GM12878 (cell line): ENCODE data around the gene NEK11.

Experiments used
- ATF3 ChIP-seq: IDR thresholded peaks from 2 replicates; pipeline ENCODE4 v1.6.1; 2011; ENCODE audit warnings: low read depth, mild to moderate bottlenecking, low read length, moderate library complexity, borderline replicate concordance; ENCODE audit errors: extremely low read depth
- BCL11A ChIP-seq: IDR thresholded peaks from 2 replicates; pipeline ENCODE4 v1.6.1; 2011; ENCODE audit warnings: low read depth, low read length
- BRCA1 ChIP-seq: IDR thresholded peaks from 2 replicates; pipeline ENCODE4 v1.6.1; 2011; ENCODE audit warnings: low read depth, low read length, improper control_type of control experiment
- CEBPB ChIP-seq, 2 experiments: fragments of 150-350 bp in 1 of 2; IDR thresholded peaks; 2 replicates each; pipeline ENCODE4 v1.6.1; 2012 to 2014; ENCODE audit warnings: low read depth in 2 of 2, low read length in 2 of 2, borderline replicate concordance in 1 of 2, inconsistent platforms in 1 of 2
- DPF2 ChIP-seq: fragments of 450-650 bp; IDR thresholded peaks from 2 replicates; pipeline ENCODE4 v1.6.1; 2017; ENCODE audit warnings: mild to moderate bottlenecking
- EZH2 ChIP-seq: IDR thresholded peaks from 2 replicates; pipeline ENCODE4 v1.6.1; 2012; ENCODE audit warnings: low read depth, mild to moderate bottlenecking, control low read depth, inconsistent platforms, low read length, borderline replicate concordance; ENCODE audit not compliant: control insufficient read depth
- GABPA ChIP-seq: IDR thresholded peaks from 2 replicates; pipeline ENCODE4 v1.6.1; 2014; ENCODE audit warnings: antibody characterized with exemption, low read depth, mild to moderate bottlenecking, inconsistent platforms
- HDAC2 ChIP-seq: fragments of 200-600 bp; sonication (generic); IDR thresholded peaks from 2 replicates; pipeline ENCODE4 v1.6.1; 2017
- POLR2AphosphoS5 ChIP-seq: IDR thresholded peaks from 2 replicates; pipeline ENCODE4 v1.6.1; 2011; ENCODE audit warnings: mild to moderate bottlenecking, low read length, inconsistent platforms
- YBX1 ChIP-seq: fragments of 450-650 bp; IDR thresholded peaks from 2 replicates; pipeline ENCODE4 v1.6.1; 2016; ENCODE audit warnings: antibody characterized with exemption
- ZNF592 ChIP-seq: fragments of 450-650 bp; IDR thresholded peaks from 2 replicates; pipeline ENCODE4 v1.6.1; 2017; ENCODE audit warnings: mild to moderate bottlenecking, moderate library complexity
- TF ChIP-seq, protein P1 (sequence below), 3 experiments: IDR thresholded peaks in 2 of 3; conservative IDR thresholded peaks in 1 of 3; 2 replicates each; pipeline ENCODE4 v1.5.1; 2011; ENCODE audit warnings: low read depth in 3 of 3, low read length in 3 of 3, mild to moderate bottlenecking in 3 of 3, control low read depth in 2 of 3, moderate library complexity in 2 of 3, inconsistent platforms in 1 of 3, mixed read lengths in 1 of 3; ENCODE audit not compliant: control insufficient read depth in 2 of 3, insufficient read depth in 1 of 3; ENCODE audit errors: extremely low read depth in 1 of 3

DNA sequence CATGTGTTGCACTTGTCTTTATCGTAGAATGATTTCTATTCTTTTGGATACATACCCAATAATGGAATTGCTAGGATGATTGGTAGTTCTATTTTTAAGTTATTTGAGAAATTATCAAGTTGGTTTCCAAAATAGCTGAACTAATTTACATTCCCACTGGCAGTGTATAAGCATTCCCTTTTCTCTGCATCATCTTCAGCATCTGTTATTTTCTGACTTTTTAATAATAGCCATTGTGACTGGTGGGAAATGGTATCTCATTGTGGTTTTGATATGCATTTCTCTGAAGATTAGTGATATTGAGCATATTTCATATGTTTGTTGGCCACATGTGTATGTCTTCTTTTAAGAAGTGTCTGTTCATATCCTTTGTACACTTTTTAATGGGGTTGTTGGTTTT lies 273.2 kb downstream of the NEK11 start:
- no peak for TF ChIP-seq YBX1
- no peak for TF ChIP-seq POLR2AphosphoS5
- TF ChIP-seq EZH2, result no peak
- TF ChIP-seq GABPA, result no peak
- TF ChIP-seq, protein P1, sequence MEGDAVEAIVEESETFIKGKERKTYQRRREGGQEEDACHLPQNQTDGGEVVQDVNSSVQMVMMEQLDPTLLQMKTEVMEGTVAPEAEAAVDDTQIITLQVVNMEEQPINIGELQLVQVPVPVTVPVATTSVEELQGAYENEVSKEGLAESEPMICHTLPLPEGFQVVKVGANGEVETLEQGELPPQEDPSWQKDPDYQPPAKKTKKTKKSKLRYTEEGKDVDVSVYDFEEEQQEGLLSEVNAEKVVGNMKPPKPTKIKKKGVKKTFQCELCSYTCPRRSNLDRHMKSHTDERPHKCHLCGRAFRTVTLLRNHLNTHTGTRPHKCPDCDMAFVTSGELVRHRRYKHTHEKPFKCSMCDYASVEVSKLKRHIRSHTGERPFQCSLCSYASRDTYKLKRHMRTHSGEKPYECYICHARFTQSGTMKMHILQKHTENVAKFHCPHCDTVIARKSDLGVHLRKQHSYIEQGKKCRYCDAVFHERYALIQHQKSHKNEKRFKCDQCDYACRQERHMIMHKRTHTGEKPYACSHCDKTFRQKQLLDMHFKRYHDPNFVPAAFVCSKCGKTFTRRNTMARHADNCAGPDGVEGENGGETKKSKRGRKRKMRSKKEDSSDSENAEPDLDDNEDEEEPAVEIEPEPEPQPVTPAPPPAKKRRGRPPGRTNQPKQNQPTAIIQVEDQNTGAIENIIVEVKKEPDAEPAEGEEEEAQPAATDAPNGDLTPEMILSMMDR (IDR thresholded peaks at IDR 0.05 in 2 of 3, conservative IDR thresholded peaks at IDR 0.05 in 1 of 3; ENCODE audit: control insufficient read depth in 2 of 3, extremely low read depth in 1 of 3, insufficient read depth in 1 of 3, low read depth in 3 of 3, low read length in 3 of 3), result no peak
- no peak for TF ChIP-seq ZNF592
- no peak for TF ChIP-seq BCL11A
- TF ChIP-seq CEBPB (IDR thresholded peaks at IDR 0.05; ENCODE audit: borderline replicate concordance in 1 of 2, low read depth in 2 of 2, low read length in 2 of 2), result no peak
- no peak for TF ChIP-seq ATF3
- no peak for TF ChIP-seq HDAC2
- no peak for TF ChIP-seq DPF2
- no peak for TF ChIP-seq BRCA1
